ENCODE results near the gene CYP26A1. TPM values are rescaled to one million over a fixed set of nuclear protein-coding genes. Genes with fewer than 3 reads are reported as not detected.
"Not testable (repeated sequence)": the region's sequence is repeated elsewhere in the genome, so short reads cannot be mapped to it uniquely, and the experiment has no call there.

The CYP26A1 gene
- total RNA-seq, 1 donor from 2014 or later, result 0.72 TPM

DNA sequence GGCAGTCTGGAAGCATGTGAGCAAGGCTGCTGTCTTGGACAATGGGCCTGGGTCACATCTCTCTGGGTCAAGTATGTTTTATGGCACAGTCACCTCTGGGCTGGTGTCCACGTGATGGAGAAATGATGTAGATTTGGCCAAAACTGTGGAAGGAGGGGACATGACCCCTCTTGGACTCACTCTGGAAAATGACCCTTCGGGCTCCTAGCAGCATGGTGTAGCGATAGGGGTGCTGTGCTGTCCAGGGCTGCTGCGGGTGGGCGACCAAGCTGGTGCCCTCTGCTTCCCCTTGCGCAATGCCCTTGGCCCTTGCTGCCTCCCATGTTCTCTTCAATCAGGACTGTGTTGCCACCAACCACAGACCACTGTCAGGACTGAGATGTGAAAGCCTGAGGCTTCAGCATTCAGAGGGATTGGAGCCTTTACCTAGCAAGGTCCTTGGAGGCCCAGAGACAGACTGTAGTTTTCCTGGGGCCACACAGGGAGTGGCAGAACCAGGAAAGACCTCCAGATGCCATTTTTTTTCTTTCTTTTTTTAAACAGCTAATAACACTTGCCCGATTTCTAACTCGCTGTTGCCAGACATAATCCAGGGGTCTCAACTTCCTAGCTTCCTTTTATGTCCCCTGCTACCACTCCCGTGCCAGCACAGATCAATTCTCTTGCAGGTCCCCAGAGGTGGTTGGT is 6.1 kb downstream of the CYP26A1 start:
- no peak for DNase-seq (ENCODE audit: low spot score)

DNA sequence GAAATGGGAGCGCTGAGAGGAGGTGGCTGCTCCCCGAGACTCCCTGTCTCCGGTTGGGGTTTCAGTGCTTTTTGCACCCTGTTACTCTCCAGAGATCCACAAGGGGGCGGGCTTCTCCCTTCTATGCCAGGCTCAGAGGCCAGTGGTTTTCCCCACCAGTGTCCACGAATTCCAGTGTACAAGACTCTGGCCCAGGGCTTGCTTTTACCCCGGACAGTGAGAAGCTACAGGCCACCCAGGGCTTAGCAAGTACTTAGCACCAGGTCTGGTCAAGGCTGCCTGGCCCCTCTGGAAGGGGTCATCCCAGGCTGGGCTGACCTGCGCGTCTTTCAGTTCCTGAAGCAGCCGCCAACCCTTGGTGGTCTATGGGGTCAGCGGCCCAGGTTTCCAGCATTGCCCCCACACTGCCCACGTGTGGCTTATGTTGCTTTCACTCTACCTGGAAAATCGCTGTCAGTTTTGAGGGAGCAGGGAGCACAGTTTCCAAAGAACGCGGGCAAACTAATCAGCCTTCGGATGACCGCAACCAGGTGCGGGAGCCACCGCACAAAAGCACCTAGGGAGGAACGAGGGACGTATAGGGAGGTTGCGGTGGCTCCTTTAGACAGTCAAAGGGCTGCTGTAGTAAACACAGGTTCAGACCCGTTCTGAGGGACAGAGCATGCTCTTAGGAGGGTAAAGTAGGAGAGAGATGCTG is 6.8 kb downstream of the CYP26A1 start:
- DNase-seq (ENCODE audit: low spot score), result peak; percentile 49

DNA sequence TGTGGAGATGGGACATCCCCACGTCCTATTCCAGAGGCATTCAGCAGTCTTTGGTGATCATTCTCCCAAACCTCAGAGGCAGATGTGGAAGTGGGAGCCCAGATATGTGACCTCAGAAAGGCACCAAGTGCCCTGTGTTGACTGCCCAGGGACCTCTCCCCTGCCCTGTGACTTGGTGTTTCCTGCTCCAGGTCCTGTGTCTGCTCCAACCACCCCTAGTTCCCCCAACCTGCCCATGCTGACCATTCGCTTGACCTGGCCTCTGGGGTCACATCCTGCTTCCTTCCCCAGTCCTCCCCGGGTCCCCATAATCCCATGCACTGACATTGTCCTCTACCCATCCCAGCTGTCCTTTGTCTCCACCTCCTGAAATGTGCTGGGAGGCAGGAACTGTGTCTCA is 7.6 kb downstream of the CYP26A1 start:
- no peak for DNase-seq (ENCODE audit: low spot score)

DNA sequence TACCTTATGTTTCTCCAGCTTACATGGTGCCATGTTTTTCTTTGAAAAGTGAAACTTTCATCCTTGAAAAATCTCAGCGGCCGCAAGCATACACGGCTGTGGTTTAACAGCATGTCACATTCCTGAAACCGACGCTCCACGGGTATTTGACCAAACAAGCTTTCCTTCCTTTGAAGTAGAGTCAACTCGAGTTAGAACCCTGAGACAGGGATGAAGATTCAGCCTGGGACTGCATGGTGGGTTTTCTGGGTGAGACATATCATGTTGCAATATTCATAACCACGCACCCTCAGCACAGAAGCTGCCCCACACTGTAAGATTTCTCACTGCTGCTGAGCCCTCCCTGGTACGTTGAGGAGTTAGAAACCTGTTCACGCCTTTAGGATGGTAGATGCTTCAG is 8.1 kb downstream of the CYP26A1 start:
- DNase-seq (ENCODE audit: low spot score), result no peak

DNA sequence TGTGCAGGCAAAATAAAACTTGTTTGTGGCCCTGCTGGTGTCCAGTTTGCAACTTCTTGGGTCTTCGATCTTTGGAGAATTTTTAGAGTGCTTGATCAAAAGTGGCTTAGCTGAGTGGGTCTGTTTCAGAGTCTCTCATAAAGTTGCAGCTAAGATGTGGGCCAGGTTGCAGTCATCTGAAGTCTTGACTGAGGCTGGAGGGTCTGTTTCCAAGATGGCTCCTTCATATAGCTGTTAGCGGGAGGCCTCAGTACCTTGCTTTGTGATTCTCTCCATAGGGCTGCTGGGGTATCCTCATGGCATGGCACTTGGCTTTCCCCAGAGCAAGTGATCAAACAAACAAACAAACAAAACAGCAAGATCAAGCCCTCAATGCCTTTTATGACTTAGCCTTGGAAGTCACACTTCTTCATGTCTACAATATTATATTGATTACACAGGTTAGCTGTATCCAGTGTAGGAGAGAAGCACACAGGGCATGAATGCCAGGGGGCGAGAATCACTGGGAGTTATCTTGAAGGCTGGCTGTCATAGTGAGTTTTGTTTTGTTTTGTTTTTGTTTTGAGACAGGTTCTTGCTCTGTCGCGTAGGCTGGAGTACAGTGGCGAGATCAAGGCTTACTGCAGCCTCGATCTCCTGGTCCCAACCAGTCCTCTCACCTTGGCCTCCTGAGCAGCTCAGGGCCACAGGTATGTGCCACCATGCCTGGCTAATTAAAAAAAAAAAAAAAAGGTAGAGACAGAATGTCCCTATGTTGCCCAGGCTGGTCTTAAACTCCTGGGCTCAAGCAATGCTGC is 10.2 kb downstream of the CYP26A1 start:
- DNase-seq (ENCODE audit: low spot score), result no peak

DNA sequence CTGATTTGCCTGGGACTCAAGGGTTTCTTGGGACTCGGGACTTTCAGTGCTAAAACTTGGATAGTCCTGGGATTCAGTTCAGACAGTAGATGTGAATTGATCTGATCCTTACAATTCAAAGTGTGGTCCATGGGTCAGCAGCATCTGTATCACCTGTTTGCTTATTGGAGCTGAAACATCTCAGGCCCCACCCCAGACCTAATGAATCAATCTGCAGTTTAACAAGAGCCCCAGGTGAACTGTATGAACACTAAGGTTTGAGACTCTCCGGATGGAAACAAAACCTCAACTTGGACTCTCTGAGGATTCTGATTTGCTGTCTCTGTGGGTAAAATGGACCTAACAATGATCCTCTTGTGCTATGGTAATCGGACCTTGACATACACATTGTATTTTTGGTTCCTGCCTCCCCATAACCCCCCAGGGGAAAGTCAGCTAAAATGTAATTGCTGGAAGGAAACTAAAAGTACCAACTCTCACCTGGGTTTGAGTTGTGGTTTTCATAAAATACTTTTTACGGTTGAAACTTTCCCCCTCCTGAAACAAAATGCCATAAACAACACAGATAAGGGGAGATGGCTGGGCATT is 11.7 kb downstream of the CYP26A1 start:
- no peak for DNase-seq (ENCODE audit: low spot score)

DNA sequence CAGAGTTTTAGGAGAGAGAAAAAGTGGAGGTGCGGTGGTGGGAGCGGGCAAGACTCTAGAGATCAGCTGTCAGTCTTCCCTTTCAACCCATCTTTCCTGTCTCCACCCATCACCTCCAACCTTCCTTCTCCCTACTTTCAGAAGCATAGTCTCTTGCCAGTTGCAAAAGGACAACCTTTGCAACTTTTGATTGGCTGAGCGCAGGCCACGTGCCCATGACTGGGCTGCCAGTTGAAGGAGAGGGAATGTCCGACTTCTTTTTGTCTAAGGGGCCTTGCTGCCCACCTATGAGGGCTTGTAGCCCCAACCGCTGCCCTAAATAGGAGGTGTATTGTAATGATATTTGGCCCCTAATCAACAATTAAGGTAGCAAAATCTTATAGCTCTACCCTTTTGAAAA is 12.6 kb downstream of the CYP26A1 start:
- DNase-seq (ENCODE audit: low spot score), result no peak

DNA sequence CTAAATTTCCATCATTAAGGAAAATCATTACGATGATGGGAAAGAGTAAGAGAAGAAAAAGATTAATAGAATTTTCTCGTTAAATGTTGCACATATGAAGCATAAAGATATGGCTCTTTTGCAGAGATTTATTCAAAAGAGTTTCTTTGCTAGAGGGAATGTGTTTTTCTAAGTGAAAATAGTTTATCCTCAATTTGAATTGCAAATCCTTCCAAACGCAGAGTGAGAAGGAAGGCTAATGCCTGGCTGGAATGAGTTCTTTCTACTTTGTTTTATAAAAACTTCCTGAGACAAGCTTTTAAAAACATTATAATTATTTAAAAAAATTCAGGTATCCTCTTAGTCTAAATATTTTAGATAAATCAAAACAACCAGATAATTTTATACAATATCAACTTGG is 14.2 kb downstream of the CYP26A1 start:
- DNase-seq (ENCODE audit: low spot score), result no peak

DNA sequence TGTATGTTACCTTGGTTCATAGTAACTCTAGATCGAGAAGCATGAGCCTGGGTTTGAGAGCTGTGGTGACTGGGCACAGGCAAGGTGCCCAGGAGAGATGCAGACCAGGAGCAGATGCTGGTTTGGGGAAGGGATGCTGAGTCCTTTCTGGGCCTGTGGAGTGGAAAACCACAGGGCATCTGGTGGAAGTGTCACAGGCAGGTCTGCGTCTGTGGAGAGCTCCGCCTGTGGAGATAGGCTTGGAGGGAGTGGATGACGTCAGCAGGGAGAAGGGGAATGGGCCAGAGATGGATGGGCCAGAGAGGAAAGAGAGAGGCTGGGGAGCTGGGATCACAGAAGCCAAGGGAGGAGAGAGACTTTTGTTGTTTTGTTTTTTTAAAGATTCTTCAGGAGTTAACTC is 14.8 kb downstream of the CYP26A1 start:
- no peak for DNase-seq (ENCODE audit: low spot score)

DNA sequence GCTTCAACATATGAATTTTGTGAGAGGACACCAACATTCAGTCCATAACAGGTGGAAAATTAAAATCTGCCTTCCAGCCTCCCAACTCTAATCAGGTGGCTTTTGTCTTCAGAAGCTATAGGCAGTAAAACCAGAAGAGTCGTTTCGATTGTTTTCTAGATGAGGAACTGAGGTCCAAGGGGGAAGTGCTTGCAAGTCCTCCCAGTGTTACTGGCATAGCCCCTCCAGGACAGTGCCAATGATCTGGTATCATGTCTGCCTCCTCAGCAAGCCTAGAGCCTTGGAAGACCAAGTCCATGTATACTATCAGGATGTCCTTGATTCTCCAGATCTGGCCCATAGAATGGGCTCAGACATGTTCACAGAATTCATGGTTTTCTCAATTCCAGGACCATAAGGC is 16.9 kb downstream of the CYP26A1 start:
- no peak for DNase-seq (ENCODE audit: low spot score)

DNA sequence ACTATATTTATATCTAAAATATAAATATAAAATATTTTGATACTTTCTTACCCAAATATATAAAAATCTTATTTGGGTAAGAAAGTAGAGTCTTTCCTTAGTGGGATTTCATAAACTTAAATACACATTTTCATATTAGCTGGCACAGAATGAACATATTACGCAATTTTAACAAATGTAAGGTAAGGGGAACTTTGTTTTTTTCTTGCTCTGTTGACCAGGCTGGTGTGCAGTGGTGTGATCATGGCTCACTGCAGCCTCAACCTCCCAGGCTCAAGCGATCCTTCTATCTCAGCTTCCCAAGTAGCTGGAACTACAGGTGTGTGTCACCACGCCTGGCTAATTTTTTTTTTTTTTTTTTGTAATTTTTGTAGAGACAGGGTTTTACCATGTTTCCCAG is 18.3 kb downstream of the CYP26A1 start:
- DNase-seq (ENCODE audit: low spot score), result no peak

DNA sequence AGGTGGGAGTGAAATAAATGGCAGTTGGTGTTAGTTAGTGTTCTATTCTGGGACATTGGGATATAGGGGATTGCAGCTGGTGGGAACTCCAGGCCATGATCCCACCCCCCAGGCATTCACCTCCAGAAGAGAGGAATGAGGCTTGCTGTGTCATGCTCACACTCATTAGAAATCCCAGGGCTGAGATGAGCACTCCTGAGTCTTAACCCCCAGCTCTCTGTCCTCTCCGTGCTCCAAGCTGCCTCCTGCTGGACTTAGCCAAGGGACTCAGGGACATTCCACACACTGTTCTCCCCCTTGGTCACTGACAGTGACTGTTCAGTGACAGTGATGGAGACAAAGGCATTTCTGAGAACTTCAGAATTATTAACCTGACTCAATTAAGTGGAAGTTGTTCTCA is 21.5 kb downstream of the CYP26A1 start:
- DNase-seq (ENCODE audit: low spot score), result no peak

DNA sequence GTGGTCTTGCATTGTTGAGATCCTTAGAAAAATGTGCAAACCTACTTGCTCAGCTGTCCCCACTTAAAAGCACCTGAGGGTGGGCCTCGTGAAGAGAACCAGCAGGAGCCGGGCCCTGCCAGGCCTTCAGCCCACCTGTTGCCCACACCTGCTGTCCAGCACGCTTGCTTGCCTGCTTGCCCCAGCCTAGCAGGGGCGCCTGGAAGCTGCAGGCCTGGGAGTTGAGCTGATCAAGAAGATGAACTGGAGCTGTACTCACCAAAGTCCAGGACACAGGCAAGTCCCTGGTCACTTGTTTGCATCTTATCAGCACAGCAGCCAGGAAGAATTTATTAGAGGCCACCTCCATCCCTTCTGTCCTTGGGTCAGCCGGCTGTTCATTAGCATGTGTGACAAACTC is 23.2 kb downstream of the CYP26A1 start:
- DNase-seq (ENCODE audit: low spot score), result no peak

DNA sequence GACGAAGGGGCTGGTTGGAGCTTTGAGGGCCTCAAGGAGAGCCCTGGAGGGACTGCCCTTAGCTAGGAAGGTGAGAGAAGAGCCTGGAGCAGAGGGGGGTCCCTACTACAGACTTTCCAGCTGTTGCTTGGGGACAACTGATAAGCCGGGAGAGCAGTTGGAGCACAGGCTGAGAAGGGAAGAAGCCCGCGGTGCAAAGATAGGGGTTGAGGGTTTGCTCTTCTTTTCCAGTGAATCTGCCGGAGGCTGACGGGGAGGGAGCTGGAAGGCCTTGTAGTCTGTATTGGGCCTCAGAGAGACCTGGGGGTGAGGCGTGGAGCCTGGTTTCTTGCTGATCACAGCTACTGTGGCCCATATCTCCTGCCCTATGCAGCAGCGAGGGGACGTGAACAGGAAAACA is 23.7 kb downstream of the CYP26A1 start:
- DNase-seq (ENCODE audit: low spot score), result no peak

DNA sequence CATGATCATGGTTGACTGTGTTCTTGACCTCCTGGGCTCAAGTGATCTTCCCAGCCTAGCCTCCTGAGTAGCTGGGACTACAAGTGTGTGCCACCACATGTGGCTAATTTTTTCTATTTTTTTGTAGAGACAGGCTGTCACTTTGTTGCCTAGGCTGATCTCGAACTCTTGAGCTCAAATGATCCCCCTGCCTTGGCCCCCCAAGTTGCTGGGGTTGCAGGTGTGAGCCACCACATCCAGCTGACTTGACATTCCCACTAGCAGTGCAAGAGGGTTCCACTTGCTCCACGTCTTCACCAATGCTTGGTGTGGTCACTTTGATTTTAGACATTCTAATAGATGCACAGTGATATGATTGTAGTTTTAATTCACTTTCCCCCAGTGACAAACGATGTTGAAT is 25.1 kb downstream of the CYP26A1 start:
- no peak for DNase-seq (ENCODE audit: low spot score)

DNA sequence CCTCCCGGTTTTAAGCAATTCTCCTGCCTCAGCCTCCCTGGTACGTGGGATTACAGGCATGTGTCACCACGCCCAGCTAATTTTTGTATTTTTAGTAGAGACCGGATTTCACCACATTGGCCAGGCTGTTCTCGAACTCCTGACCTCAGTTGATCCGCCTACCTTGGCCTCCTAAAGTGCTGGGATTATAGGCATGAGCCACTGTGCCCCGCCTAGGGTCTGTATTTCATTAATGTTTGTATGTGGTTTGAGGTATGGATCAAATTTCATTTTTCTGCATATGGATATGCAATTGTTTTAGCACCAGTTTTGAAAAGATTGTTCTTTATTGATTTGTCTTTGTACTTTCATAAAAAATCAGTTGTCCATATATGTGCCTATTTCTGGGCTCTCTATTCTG is 26.0 kb downstream of the CYP26A1 start:
- DNase-seq (ENCODE audit: low spot score), result no peak

DNA sequence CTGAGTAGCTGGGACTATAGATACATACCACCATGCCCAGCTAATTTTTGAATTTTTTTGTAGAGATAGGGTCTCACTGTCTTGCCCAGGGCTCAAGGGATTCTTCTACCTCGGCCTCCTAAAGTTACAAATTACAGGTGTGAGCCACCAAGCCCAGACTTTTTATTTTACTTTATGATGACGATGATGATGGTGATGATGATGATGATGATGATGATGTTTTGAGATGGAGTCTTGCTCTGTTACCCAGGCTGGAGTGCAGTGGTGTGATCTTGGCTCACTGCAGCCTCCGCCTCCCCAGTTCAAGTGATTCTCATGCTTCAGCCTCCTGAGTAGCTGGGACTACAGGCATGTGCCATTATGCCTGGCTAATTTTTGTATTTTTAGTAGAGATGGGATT is 27.5 kb downstream of the CYP26A1 start:
- DNase-seq (ENCODE audit: low spot score), result not testable (repeated sequence)

DNA sequence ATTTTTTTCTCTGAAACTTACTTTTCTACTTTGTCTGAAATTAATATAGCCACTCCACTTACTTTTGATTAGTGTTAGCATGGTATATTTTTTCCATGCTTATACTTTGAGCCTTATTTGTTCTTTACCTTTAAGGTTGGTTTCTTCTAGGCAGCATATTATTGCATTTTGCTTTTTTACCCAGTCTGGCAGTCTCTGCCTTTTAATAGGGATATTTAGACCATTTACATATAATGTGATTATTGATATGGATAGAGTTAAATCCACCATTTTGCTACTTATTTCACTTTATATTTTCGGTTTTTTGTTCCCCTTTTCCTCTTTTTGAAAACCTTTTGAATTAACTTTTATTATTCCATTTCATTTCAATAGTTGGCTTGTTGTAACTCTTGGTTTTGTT is 30.3 kb downstream of the CYP26A1 start:
- DNase-seq (ENCODE audit: low spot score), result no peak

DNA sequence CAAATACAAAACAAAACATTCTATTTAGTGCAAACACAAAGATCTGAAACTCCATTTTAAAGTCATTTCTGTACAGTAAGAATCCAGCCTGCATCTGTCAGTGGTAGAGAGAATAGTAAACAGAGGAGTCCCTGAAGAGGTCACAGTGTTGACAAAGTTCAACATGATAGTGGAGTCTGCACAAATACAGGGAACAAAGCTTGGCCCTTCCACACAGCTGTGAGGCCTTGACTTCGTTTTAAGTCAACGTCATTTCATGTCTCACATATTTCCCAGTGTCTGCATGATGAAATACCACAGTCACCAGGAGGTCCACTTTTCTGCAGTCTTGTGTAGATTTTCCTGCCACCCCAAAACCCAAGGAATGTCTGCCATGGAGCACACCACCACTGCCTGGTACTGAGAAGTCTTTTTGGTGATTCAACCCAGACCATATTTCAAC is 33.0 kb downstream of the CYP26A1 start:
- no peak for DNase-seq (ENCODE audit: low spot score)

DNA sequence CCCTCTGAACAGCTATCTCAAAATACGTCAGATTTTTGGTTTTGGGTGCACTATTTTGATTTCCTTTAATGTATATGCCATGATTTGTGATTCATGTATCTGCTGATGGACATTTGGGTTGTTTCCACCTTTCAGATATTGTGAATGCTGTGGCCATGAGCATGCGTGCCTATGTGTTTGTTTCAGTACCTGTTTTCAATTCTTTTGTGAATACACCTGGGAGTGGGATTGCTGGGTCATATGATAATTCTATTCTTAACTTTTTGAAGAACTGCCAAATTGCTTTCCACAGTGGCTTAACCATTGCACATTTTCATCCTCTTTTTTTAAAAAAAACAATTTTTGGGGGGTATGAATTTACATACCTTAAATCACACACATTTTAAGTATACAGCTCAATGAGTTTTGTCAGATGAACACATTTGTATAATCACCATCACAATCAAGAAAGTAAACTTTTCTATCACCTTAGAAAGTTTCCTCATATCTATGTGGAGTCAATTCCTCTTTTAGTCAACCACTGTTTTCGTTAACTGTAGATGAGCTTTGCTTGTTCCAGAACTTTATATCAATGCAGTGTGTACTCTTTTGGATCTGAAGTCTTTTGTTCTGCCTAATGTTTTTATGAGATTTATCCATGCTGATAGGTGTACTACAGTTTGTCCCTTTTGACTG is 36.9 kb downstream of the CYP26A1 start:
- no peak for DNase-seq (ENCODE audit: low spot score)

DNA sequence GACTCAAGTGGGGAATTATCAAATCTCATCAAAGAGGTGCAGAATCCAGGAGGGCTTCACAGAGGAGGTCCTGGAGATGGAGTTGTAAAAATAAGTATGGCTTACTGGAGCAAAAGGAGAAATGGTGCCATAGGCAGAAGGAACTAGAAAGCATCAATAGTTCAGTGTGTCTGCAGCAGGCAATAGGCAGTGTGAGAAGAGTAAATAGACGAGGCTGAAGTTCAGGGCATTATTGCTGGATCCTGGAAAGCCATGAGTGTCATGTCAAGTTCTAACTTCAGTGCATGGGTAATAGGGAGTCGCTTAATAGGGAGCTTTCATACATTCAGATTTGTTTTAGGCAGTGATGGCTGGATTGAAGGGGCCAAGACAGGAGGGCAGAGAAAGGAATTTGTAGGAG is 39.3 kb downstream of the CYP26A1 start:
- no peak for DNase-seq (ENCODE audit: low spot score)
